ENCODE data around the gene SIPA1.
"Not testable (repeated sequence)": the region's sequence is repeated elsewhere in the genome, so short reads cannot be mapped to it uniquely, and the experiment has no call there.

SIPA1 gene

GRCh38 chr11:65680192-65680743, 42.4 kb downstream of the SIPA1 start:
- no peak for FAIRE-seq
- DNase-seq (ENCODE audit: insufficient read length, low spot score) = no peak
- no peak for TF ChIP-seq CTCF (IDR thresholded peaks at IDR 0.05; ENCODE audit: insufficient read depth, missing control alignments)

GRCh38 chr11:65683480-65683879, 45.6 kb downstream of the SIPA1 start:
- not testable (repeated sequence) for DNase-seq (ENCODE audit: insufficient read length, low spot score); FAIRE-seq

- DNase-seq (ENCODE audit: insufficient read length, low spot score) = no peak
- FAIRE-seq = no peak
- TF ChIP-seq CTCF (IDR thresholded peaks at IDR 0.05; ENCODE audit: insufficient read depth, missing control alignments) = no peak
These were observed 48.1 kb downstream of the SIPA1 start for GRCh38 chr11:65685981-65686380.

DNA sequence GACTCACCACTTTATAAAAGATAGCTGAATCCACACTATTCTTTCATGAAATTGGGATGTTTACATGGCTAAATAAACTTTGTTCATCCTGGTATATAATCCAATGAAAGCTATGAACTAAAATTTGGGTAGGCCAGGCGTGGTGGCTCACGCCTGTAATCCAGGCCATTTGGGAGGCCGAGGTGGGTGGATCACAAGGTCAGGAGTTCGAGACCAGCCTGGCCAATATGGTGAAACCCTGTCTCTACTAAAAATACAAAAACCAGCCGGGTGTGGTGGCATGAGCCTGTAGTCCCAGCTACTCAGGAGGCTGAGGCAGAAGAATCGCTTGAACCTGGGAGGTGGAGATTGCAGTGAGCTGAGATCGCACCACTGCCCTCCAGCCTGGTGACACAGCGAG, 53.9 kb downstream of the SIPA1 start:
- FAIRE-seq; DNase-seq (ENCODE audit: insufficient read length, low spot score): not testable (repeated sequence)

DNA sequence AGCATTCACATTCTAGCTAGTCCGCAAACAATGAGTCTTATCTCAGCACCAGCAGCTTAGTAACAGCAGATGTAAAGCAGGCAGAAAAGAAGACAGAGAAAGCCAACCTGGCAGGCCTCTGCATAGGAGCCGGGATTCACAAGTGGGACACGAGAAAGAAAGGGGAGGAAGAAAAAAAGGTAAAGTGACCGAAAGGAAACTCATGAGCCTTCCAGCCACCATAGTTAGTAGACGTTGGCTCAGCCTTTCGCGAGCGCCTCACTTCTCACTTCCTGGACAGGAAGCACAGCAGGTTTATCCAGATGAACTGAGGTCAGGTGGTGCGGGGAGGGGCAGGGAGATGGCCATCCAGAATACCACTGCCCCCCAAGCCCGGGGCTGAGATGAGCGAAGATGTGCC, 54.5 kb downstream of the SIPA1 start:
- no peak for FAIRE-seq
- TF ChIP-seq CTCF (IDR thresholded peaks at IDR 0.05; ENCODE audit: insufficient read depth, missing control alignments) = no peak
- no peak for DNase-seq (ENCODE audit: insufficient read length, low spot score)

GRCh38 chr11:65695459-65696241, 57.7 kb downstream of the SIPA1 start:
- FAIRE-seq (no peak), DNase-seq (ENCODE audit: insufficient read length, low spot score) (no peak)
- TF ChIP-seq CTCF (IDR thresholded peaks at IDR 0.05; ENCODE audit: insufficient read depth, missing control alignments) = no peak

DNA sequence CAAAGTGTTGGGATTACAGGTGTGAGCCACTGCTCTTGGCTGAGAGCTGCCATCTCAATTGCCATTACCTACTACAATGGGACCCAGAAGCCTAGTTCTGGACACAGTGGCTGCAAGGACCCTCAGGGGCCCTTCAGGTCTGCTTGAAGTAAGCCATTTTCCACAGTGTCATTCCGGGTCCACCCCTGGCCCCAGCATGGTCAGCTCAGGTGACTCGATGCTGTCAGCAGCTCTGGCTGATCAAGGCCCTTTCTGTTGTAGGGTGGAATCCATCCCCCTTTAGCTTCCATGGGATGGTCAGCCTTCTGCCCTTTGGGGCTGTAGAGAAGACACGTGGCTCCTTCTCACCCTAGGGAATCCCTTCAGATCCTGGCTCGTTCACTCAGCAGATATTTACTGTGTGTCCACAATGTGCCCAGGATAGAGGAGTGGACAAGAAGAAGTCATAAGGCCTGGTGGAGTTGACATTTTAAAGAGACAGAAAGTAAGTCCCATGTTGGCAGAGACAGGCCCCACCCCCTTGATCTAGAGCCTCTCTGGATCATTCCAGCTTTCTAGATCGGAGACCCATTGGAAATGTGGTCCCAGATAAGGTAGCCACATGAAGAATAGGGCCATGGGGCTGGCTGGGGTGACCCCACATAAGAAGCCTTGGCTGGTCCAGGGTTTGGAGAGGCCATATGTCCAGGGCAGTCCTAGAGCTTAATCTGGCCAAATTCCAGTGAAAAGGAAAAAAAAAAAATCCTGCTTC, 59.1 kb downstream of the SIPA1 start:
- TF ChIP-seq CTCF (IDR thresholded peaks at IDR 0.05; ENCODE audit: insufficient read depth, missing control alignments) = no peak
- DNase-seq (ENCODE audit: insufficient read length, low spot score) (no peak), FAIRE-seq (no peak)

- FAIRE-seq (no peak), DNase-seq (ENCODE audit: insufficient read length, low spot score) (no peak)
- TF ChIP-seq CTCF (IDR thresholded peaks at IDR 0.05; ENCODE audit: insufficient read depth, missing control alignments) = no peak
These were observed 60.3 kb downstream of the SIPA1 start for GRCh38 chr11:65698205-65698604.

Data from D721Med (cell line).